Endothelial cell of hepatic sinusoid (primary cell): ENCODE results near the gene CHPT1.
"Not testable (repeated sequence)": the region's sequence is repeated elsewhere in the genome, so short reads cannot be mapped to it uniquely, and the experiment has no call there.

Experiments
- in situ Hi-C: cut with HindIII; loops from 2 replicates; pipeline ENCODE4 v1.10.0; 2017; ENCODE audit warnings: low sequenced_read_pairs

Gene CHPT1

DNA sequence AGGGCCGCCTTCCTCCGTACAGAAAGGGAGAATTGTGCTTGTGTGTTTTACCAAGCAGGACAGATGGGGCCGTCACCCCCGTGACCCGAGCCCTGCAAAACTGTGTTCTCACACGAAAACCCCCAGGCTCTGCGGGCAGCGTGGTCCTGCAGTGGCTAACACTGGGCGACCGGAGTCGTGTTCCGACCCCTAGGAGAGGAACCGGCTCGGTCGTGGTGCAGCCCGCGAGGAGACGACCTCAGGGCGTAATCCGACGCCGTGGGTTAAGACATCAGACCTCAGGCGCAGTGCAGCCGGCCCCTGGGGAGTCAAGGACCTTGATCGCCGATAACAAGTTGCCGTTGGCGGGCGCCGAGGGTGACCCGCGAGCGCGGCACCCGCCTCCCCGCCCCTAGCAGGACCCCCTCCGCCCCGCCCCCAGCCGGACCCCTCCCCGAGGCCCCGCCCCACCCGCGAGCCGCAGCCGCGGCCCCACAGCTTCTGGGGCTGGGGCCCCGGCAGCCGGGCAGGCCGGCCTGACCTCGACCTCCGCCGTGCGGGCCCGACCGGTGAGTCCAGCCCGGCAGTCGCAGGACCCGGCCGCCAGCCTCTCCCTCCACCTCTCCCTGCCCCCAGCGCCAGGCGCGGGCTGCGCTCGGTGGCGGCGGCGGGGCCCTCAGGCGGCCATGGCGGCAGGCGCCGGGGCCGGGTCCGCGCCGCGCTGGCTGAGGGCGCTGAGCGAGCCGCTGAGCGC, at the start of gene CHPT1:
Gene CHPT1 (plus strand): TSS at position 444 of the 733 bp plus-strand sequence. CDS start 222 bp downstream, at position 666.
- in situ Hi-C loops: no loop called here

- in situ Hi-C loops: no loop called here
Observed at GRCh38 chr12:101647711-101648110, 49.7 kb upstream of the CHPT1 start.

DNA sequence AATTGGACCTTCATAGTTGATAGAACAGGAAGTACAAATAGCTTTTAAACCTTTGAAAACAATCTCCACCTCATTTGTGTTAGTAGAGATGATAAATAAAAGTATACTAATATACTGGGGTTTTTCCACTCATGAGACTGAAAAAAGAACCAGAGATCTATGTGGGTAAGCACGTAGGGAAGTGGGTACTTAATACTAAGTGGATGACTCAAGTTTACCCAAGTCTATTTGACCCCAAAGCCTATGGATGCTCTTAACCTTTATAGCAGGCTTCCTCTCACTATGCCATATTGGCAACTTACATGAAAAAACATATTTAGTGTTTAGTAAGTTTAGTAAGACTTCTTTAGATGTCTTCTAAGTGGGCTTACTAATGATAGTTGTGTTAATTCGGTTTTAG, 49.2 kb upstream of the CHPT1 start:
- in situ Hi-C loops: no loop called here

- in situ Hi-C loops: no loop called here
Observed at GRCh38 chr12:101650346-101651117, 46.9 kb upstream of the CHPT1 start.

GRCh38 chr12:101653030-101653429, 44.4 kb upstream of the CHPT1 start:
- in situ Hi-C loops: no loop called here

DNA sequence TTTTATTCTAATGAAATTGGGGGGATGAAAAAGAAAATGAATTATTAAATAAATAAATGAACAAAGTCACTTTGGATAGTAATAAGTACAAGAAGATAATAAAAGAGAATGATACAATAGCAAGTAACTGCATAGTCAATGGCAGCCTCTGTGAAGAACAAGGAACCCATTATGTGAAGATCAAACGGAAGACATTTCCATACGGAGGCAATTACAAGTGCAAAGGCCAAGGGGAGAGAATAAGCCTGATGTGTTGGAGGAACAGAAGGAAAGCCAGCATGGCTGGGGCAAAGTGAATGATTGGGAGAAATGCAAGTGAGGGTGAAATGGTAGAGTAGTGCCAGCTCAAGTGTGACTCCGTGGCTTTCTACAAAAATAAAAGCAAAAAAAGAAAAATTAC, 43.9 kb upstream of the CHPT1 start:
- in situ Hi-C loops: no loop called here

- in situ Hi-C loops: no loop called here
Observed at GRCh38 chr12:101654442-101654841, 43.0 kb upstream of the CHPT1 start.

- in situ Hi-C loops: no loop called here
Observed at GRCh38 chr12:101655393-101655792, 42.0 kb upstream of the CHPT1 start.

DNA sequence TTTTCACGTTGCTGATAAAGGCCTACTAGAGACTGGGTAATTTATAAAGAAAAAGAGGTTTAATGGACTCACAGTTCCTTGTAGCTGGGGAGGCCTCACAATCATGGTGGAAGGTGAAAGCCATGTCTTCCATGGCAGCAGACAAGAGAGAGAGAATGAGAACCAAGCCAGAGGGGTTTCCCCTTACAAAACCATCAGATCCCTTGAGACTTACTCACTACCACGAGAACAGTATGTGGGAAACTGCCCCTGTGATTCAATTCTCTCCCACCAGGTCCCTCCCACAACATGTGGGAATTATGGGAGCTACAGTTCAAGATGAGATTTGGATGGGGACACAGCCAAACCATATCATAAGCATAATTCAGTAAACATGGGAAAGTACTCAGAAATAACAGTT, 36.8 kb upstream of the CHPT1 start:
- in situ Hi-C loops: not testable (repeated sequence)

- in situ Hi-C loops: no loop called here
Observed at GRCh38 chr12:101663298-101663697, 34.1 kb upstream of the CHPT1 start.

- in situ Hi-C loops: no loop called here
Observed at GRCh38 chr12:101664992-101665391, 32.4 kb upstream of the CHPT1 start.

DNA sequence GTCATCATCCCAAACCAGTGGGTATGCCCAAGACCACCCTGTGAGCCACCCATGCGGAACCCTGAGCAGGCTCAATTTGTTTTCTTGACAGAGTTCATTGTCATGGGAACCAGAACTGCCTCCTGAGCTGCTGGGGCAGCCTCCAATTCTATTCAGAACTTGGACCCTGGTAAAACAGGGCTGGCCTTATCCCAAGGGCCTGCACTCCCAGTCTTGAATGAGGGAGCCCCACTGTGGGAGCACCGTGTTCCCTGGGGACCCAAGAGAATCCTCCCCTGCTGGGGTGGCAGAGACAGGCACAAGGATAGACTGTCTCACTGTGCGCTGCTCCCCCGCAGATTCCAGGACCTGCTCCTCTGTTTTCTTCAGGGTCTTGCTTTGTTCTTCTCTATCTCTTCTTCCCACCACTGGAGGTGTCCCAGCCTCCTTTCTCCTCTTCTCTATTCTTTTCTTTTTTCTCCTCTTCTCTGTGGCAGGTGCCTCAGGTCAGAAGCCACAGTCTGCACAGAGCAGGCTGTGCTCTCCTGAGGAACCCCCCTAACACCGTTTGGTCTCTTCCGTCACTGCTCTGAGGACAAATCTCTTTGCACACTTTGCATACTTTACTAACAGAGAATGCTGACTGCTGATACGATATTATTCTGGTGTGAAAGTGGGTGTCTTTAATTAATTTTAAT, 31.2 kb upstream of the CHPT1 start:
- in situ Hi-C loops: no loop called here

DNA sequence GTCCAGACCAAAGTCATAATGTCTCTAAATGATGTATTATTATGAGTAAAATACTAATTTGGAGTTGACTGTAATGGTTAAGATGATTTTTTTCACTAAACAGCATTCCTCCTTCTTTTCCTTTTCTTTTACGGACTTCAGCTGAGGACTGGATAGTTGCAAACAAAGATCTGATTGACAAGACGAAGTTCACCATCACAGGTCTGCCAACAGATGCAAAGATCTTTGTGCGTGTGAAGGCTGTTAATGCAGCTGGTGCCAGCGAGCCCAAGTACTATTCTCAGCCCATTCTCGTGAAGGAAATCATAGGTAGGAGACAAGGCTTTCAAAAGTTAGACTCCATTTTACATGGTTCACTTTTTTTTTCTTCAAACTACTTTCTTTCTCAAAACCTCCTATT, 29.8 kb upstream of the CHPT1 start:
- in situ Hi-C loops: no loop called here

DNA sequence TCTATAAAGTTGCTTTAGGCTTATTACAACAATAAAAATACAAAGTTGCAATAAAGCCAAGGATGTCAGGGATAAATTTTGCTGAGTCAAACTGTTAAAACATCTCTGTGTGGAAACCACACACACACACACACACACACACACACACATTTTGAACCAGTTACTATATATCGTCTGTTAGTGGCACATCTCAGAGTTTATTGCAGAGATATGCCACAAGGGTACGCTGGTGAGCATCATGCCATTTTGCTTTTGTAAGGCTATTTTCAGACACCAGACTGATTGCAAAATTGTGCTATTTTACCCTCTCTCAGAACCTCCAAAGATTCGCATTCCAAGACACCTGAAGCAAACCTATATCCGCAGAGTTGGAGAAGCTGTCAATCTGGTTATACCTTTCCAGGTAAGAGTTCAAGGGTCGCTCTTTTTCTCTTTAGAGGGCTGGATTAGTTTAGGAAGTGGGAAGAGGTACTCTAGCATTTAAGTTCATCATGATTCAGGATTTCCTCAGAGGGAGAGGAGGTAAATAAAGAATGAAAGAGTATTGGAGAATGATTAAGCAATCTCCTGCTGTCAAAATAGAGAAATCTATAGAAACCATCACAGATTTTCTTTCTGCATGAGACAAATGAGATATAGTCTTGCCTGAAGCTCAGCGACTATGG, 27.3 kb upstream of the CHPT1 start:
- in situ Hi-C loops: no loop called here

DNA sequence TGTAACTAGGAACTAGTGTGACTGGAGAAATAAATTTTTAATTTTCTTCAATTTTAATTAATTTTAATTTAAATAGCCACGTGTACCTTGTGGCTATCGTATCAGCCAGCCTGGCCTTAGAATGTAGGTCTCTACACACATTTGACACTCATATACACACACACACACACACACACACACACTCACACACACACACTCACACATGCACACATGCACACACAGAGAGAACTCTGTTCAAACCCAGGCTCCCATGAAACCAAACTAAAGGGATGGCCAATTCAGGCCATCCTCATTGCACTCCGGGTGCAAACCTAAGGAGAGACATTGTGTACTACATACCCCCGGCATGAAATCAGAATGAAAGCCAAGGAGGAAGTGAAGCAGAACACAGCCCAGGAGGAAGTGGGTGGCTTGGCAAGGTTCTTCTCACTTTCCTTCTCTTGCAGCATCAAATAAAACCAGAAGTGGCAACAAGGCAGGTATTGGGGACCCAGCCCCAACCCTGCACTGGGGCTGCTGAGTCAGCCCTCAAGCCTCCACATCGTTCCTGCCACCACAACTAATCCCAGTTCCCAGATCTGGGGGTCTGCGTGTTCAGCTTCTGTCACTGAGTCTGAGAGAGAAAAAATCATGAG, 26.2 kb upstream of the CHPT1 start:
- in situ Hi-C loops: no loop called here

- in situ Hi-C loops: no loop called here
Observed at GRCh38 chr12:101671833-101672232, 25.6 kb upstream of the CHPT1 start.

GRCh38 chr12:101675555-101675954, 21.9 kb upstream of the CHPT1 start:
- in situ Hi-C loops: no loop called here

DNA sequence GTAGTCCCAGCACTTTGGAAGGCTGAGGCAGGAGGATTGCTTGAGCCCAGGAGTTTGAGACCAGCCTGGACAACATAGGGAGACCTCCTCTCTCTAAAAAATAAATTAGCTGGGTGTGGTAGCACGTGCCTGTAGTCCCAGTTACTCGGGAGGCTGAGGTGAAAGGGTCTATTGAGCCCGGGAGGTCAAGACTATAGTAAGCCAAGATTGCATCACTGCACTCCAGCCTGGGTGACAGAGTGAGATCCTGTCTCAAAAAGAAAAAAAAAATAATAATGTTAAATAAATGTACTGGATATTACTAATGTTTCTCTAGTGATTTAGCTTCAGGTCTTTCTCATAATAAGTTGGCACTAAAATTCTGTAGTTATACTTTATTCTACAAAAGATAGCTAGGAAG, 20.9 kb upstream of the CHPT1 start:
- in situ Hi-C loops: not testable (repeated sequence)

DNA sequence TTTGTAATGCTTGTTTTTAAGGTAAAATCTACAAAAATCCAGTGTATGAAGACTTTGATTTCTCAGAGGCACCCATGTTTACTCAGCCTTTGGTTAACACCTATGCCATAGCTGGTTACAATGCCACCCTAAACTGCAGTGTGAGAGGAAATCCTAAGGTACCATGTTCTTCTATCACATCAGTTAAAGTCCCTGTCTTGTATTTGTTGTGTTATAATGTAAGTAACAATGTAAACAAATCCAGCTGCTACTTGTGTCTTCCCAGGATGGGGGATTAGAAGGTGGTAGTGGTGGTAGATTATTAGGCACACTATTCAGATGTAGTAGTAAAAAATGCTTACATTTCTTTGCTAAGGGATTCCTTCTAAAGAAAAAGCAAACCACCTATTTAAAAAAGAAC, 19.4 kb upstream of the CHPT1 start:
- in situ Hi-C loops: no loop called here

- in situ Hi-C loops: no loop called here
Observed at GRCh38 chr12:101680240-101680639, 17.2 kb upstream of the CHPT1 start.

DNA sequence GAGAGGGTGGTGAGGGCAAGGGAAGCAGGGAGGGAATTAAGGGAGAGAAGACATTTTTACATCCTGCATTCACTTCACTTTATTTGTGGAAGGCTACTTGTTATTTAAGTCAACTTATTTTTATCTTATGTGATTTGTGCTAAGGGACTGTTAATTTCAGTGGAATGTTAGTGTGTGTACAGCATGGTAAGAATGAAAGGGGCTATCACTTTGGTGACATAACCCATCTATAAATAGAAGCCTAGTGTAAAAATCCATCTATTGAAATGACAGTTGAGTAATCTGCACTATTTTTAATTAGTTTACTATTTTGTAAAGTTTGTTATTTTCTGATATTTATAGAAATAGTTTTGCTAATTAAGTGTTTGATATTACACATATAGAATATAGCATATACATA, 16.8 kb upstream of the CHPT1 start:
- in situ Hi-C loops: no loop called here
